ENCODE results near the gene HPD. TPM values are rescaled to one million over a fixed set of nuclear protein-coding genes. Genes with fewer than 3 reads are reported as not detected.
"Not testable (repeated sequence)": the region's sequence is repeated elsewhere in the genome, so short reads cannot be mapped to it uniquely, and the experiment has no call there.

Gene HPD
- total RNA-seq, 1 experiment from 2014 or later, result 0.11 TPM

DNA sequence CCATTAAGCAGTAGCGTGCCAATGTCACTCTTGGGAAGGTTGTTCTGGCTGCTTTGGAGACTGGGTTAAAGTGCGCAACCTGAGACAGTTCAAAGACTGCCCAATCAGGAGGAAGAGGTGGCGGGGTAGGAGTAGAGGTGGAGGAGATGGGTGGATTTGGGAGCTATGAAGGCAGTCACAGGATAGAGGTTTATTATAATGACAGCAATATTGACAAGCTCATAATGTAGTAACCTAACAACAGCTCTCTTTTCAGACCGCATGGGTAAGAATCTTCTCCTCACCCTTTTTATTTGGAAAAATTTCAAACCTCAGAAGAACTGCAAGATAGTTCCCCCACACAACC lies 24.6 kb upstream of the HPD start:
- Histone ChIP-seq H3K27ac (no peak overlapping the region), H3K36me3 (no peaks in the 10 kb centered on the region), H3K27me3 (replicated peaks) (no peaks in the 10 kb centered on the region), H3K4me1 (replicated peaks) (peaks cover 4% of the 10 kb centered on the region), H3K4me3 (no peak overlapping the region), H3K9me3 (replicated peaks) (no peaks in the 10 kb centered on the region)
- DNase-seq (ENCODE audit: low read depth in 1 of 2, low spot score in 2 of 2), result no peak

DNA sequence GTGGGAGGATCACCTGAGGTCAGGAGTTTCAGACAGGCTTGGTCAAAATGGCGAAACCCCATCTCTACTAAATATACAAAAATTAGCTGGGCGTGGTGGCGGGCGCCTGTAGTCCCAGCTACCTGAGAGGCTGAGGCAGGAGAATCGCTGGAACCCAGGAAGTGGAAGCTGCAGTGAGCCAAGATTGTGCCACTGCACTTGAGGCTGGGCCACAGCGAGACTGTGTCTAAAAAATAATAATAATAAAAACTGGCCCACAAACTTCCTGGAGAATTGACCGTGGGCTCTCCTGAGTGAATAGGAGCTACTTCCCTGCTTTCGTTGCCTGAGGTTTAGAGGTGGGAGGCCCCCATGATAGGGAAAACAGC lies 17.4 kb upstream of the HPD start:
- H3K36me3 ChIP-seq; H3K4me3 ChIP-seq; DNase-seq (ENCODE audit: low read depth in 1 of 2, low spot score in 2 of 2); H3K27me3 ChIP-seq (replicated peaks); H3K4me1 ChIP-seq (replicated peaks); H3K9me3 ChIP-seq (replicated peaks); H3K27ac ChIP-seq: not testable (repeated sequence)

DNA sequence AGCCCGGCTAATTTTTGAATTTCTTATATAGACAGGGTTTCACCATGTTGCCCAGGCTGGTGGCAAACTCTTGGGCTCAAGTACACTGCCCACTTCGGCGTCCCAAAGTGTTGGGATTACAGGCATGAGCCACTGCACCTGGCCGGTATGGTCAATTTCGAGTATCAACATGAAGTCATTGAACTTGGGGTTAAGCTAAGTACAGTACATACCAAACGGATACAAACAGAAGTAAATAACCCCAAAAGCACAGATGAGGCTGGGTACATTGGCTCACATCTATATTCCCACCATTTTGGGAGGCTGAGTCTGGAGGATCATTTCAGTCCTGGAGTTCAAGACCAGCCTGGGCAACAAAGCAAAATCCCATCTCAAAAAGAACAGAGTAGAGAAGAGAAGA lies 16.9 kb upstream of the HPD start:
- no peaks in the 10 kb centered on the region for H3K27me3 ChIP-seq (replicated peaks)
- DNase-seq (ENCODE audit: low read depth in 1 of 2, low spot score in 2 of 2), result no peak
- peaks cover 9% of the 10 kb centered on the region for H3K4me1 ChIP-seq (replicated peaks)
- no peaks in the 10 kb centered on the region for H3K36me3 ChIP-seq
- no peaks in the 10 kb centered on the region for H3K9me3 ChIP-seq (replicated peaks)
- H3K4me3 ChIP-seq, result no peak overlapping the region
- H3K27ac ChIP-seq, result no peak overlapping the region

DNA sequence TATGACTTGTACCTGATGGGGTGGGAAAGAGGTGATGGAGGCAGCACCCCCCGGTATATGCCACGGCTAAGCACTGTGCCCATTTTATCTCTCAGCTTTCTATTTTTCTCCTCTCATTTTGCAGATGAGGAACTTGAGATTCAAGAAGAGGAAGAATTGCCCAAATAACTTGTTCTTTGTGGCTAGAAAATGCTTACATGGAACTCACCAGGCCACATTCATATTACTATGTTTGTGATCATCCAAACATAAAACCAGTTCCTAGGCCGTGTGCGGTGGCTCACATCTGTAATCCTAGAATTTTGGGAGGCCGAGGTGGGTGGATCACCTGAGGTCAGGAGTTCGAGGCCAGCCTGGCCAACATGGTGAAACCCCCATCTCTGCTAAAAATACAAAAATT lies 15.4 kb upstream of the HPD start:
- no peak for DNase-seq (ENCODE audit: low read depth in 1 of 2, low spot score in 2 of 2)
- Histone ChIP-seq H3K27ac (no peak overlapping the region), H3K4me3 (no peak overlapping the region), H3K9me3 (replicated peaks) (no peaks in the 10 kb centered on the region), H3K36me3 (no peaks in the 10 kb centered on the region), H3K4me1 (replicated peaks) (peaks cover 9% of the 10 kb centered on the region), H3K27me3 (replicated peaks) (no peaks in the 10 kb centered on the region)

- Histone ChIP-seq H3K36me3 (no peaks in the 10 kb centered on the region), H3K4me1 (replicated peaks) (peaks cover 9% of the 10 kb centered on the region), H3K9me3 (replicated peaks) (no peaks in the 10 kb centered on the region), H3K27ac (no peak overlapping the region), H3K27me3 (replicated peaks) (no peaks in the 10 kb centered on the region), H3K4me3 (no peak overlapping the region)
- no peak for DNase-seq (ENCODE audit: low read depth in 1 of 2, low spot score in 2 of 2)
These were observed 14.5 kb upstream of the HPD start for GRCh38 chr12:121873216-121873569.

GRCh38 chr12:121872546-121873215 lies 14.0 kb upstream of the HPD start:
- H3K27me3 ChIP-seq (replicated peaks), result no peaks in the 10 kb centered on the region
- H3K9me3 ChIP-seq (replicated peaks), result no peaks in the 10 kb centered on the region
- no peak overlapping the region for H3K27ac ChIP-seq
- peaks cover 9% of the 10 kb centered on the region for H3K4me1 ChIP-seq (replicated peaks)
- H3K36me3 ChIP-seq, result no peaks in the 10 kb centered on the region
- no peak overlapping the region for H3K4me3 ChIP-seq
- DNase-seq (ENCODE audit: low read depth in 1 of 2, low spot score in 2 of 2), result peak; percentile 29 to 50

- no peaks in the 10 kb centered on the region for H3K9me3 ChIP-seq (replicated peaks)
- H3K4me1 ChIP-seq (replicated peaks), result peaks cover 9% of the 10 kb centered on the region
- H3K36me3 ChIP-seq, result no peaks in the 10 kb centered on the region
- H3K4me3 ChIP-seq, result no peak overlapping the region
- H3K27me3 ChIP-seq (replicated peaks), result no peaks in the 10 kb centered on the region
- H3K27ac ChIP-seq, result no peak overlapping the region
- DNase-seq (ENCODE audit: low read depth in 1 of 2, low spot score in 2 of 2), result no peak
These were observed 12.8 kb upstream of the HPD start for GRCh38 chr12:121871467-121871866.

DNA sequence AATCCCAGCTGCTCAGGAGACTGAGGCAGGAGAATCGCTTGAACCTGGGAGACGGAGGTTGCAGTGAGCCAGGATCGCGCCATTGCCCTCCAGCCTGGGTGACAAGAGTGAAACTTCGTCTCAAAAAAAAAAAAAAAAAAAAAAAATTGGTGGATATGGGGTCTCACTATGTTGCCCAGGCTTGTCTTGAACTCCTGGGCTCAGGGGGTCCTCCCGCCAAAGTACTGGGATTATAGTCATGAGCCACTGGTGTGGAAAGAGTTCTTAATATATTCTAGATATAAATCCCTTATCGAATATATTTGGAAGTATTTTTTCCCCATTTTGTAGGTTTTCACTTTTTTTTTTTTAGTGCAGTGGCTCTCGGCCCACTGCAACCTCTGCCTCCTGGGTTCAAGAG lies 10.6 kb upstream of the HPD start:
- not testable (repeated sequence) for H3K27ac ChIP-seq; H3K9me3 ChIP-seq (replicated peaks); H3K27me3 ChIP-seq (replicated peaks); H3K36me3 ChIP-seq; H3K4me1 ChIP-seq (replicated peaks); H3K4me3 ChIP-seq; DNase-seq (ENCODE audit: low read depth in 1 of 2, low spot score in 2 of 2)

- Histone ChIP-seq H3K27ac (no peak overlapping the region), H3K9me3 (replicated peaks) (no peaks in the 10 kb centered on the region), H3K27me3 (replicated peaks) (no peaks in the 10 kb centered on the region), H3K36me3 (no peaks in the 10 kb centered on the region), H3K4me3 (no peak overlapping the region), H3K4me1 (replicated peaks) (no peaks in the 10 kb centered on the region)
- no peak for DNase-seq (ENCODE audit: low read depth in 1 of 2, low spot score in 2 of 2)
These were observed 7.7 kb upstream of the HPD start for GRCh38 chr12:121866331-121866730.

GRCh38 chr12:121861636-121862254 lies 3.1 kb upstream of the HPD start:
- no peaks in the 10 kb centered on the region for H3K9me3 ChIP-seq (replicated peaks)
- no peak for DNase-seq (ENCODE audit: low read depth in 1 of 2, low spot score in 2 of 2)
- no peak overlapping the region for H3K4me3 ChIP-seq
- H3K27me3 ChIP-seq (replicated peaks), result no peaks in the 10 kb centered on the region
- no peaks in the 10 kb centered on the region for H3K36me3 ChIP-seq
- H3K4me1 ChIP-seq (replicated peaks), result peaks cover 18% of the 10 kb centered on the region
- no peak overlapping the region for H3K27ac ChIP-seq

DNA sequence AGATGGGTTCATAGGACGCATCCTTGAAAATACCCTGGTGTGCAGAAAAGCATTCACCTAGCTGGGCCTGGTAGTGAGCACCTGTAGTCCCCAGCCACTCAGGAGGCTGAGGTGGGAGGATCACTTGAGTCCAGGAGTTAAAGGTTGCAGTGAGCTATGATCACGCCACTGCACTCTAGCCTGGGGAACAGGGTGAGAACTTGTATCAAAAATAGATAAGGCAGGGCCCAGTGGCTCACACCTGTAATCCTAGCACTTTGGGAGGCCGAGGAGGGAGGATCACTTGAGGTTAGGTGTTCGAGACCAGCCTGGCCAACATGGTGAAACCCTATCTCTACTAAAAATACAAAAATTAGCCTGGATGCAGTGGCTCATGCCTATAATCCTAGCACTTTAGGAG lies 2.0 kb upstream of the HPD start:
- not testable (repeated sequence) for H3K27me3 ChIP-seq (replicated peaks); H3K4me3 ChIP-seq; H3K27ac ChIP-seq; H3K9me3 ChIP-seq (replicated peaks); H3K36me3 ChIP-seq; DNase-seq (ENCODE audit: low read depth in 1 of 2, low spot score in 2 of 2)
- peaks cover 18% of the 10 kb centered on the region for H3K4me1 ChIP-seq (replicated peaks)

- no peak for DNase-seq (ENCODE audit: low read depth in 1 of 2, low spot score in 2 of 2)
- no peaks in the 10 kb centered on the region for H3K27me3 ChIP-seq (replicated peaks)
- H3K9me3 ChIP-seq (replicated peaks), result no peaks in the 10 kb centered on the region
- H3K36me3 ChIP-seq, result no peaks in the 10 kb centered on the region
- peaks cover 18% of the 10 kb centered on the region for H3K4me1 ChIP-seq (replicated peaks)
- H3K27ac ChIP-seq, result no peak overlapping the region
- no peak overlapping the region for H3K4me3 ChIP-seq
These were observed 1.6 kb upstream of the HPD start for GRCh38 chr12:121860257-121860656.

DNA sequence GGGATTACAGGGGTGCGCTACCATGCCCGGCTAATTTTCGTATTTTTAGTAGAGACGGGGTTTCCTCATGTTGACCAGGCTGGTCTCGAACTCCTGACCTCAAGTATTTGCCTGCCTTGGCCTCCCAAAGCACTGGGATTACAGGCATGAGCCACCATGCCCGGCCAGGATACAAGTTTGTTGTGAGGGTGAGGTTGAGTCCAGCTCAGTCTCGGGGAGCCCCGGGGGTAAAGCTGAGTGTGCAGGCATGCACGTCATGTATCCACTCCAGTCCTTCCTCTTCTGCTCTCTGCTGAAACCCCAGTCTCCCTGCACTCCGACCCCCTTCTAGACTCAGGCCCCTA lies 369 bp downstream of the HPD start:
- H3K27ac ChIP-seq, result no peak overlapping the region
- no peak for DNase-seq (ENCODE audit: low read depth in 1 of 2, low spot score in 2 of 2)
- peaks cover 18% of the 10 kb centered on the region for H3K4me1 ChIP-seq (replicated peaks)
- no peaks in the 10 kb centered on the region for H3K9me3 ChIP-seq (replicated peaks)
- H3K27me3 ChIP-seq (replicated peaks), result no peaks in the 10 kb centered on the region
- no peaks in the 10 kb centered on the region for H3K36me3 ChIP-seq
- H3K4me3 ChIP-seq, result no peak overlapping the region

DNA sequence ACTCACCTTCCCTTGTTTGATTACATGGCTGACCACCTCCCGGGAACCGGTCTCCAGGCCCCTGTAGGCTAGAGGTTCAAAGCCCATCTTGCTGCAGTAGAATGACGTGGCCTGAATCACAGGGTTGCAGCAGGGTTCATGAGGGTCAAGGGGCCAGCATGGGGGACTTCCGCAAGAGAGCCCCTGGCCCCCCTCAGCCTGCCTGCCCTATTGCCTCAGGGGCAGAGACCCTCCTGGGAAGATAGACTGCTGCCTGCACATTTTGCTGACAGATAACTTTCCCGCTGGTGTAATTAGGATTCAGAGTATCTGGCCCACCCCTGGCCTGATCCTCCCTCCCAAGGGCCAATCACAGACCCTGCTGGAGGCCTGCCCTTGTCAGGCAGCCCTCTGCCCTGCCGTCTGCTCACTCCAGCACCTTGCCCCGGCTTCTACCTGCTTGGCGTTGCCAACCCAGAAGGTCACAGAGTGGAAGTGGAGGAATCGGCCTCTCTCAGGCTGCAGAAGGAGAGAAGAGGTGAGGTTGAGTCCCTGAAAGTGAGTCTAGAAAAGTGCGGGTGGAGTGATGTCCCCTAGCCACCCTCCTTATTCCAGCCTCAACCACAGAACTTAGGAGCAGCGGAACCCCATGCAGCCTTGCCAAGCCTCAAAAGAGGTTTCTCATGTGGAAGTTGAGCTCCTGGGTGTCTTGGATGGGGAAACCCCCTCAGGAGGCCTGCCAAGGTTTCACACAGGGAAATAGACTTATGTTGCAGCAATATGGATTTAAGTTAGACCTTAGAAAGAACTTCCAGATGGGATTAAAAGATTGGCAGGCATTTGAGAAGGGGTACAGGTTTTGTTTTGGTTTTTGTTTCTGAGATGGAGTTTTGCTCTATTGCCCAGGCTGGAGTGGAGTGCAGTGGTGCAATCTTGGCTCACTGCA lies 1.1 kb downstream of the HPD start:
- Histone ChIP-seq H3K27ac (no peak overlapping the region), H3K36me3 (no peaks in the 10 kb centered on the region), H3K4me1 (replicated peaks) (peaks cover 18% of the 10 kb centered on the region), H3K9me3 (replicated peaks) (no peaks in the 10 kb centered on the region), H3K27me3 (replicated peaks) (no peaks in the 10 kb centered on the region), H3K4me3 (no peak overlapping the region)
- DNase-seq (ENCODE audit: low read depth in 1 of 2, low spot score in 2 of 2), result no peak

All from SJSA1 (cell line).